Activated naive CD4-positive, alpha-beta T cell treated with anti-CD3 and anti-CD28 coated beads for 36 hours (primary cell): ENCODE measurements around the gene KIT. TPM values are rescaled to one million over a fixed set of nuclear protein-coding genes. Genes with fewer than 3 reads are reported as not detected.
"Not testable (repeated sequence)": the region's sequence is repeated elsewhere in the genome, so short reads cannot be mapped to it uniquely, and the experiment has no call there.

Experiments
- CTCF ChIA-PET: fragments of 350-600 bp; sonication (Branson Sonifier 250); formaldehyde crosslinking; loops from one replicate; lab custom pipeline; 2021; ENCODE audit warnings: antibody characterized with exemption; lab: Charles Lee
- DNase-seq: peaks from one replicate; pipeline ENCODE4 v3.0.0-alpha.2; 2020
- H3K27ac Mint-ChIP-seq: one replicate; pipeline ENCODE4 v1.8.0; 2021; ENCODE audit warnings: mild to moderate bottlenecking, mixed read lengths
- H3K27me3 Mint-ChIP-seq: one replicate; pipeline ENCODE4 v1.8.0; 2021; ENCODE audit warnings: low read depth, mixed read lengths
- H3K36me3 Mint-ChIP-seq: one replicate; pipeline ENCODE4 v1.8.0; 2021; ENCODE audit warnings: low read depth, mixed read lengths
- H3K4me1 Mint-ChIP-seq: one replicate; pipeline ENCODE4 v1.8.0; 2021; ENCODE audit warnings: low read depth, mixed read lengths
- H3K4me3 Mint-ChIP-seq: one replicate; pipeline ENCODE4 v1.8.0; 2021; ENCODE audit warnings: mild to moderate bottlenecking, moderate library complexity, mixed read lengths
- H3K9me3 Mint-ChIP-seq: one replicate; pipeline ENCODE4 v1.8.0; 2021; ENCODE audit warnings: mixed read lengths
- intact Hi-C: fragments of 100-400 bp; cut with micrococcal nuclease; formaldehyde crosslinking; loops from one replicate; pipeline ENCODE4 v1.15.1; 2023
- total RNA-seq, 2 experiments: library from RNA; stranded (reverse); gene quantifications; one replicate each; pipeline ENCODE4 v1.2.3, GENCODE V29; 2021

The KIT gene
- total RNA-seq: not detected

DNA sequence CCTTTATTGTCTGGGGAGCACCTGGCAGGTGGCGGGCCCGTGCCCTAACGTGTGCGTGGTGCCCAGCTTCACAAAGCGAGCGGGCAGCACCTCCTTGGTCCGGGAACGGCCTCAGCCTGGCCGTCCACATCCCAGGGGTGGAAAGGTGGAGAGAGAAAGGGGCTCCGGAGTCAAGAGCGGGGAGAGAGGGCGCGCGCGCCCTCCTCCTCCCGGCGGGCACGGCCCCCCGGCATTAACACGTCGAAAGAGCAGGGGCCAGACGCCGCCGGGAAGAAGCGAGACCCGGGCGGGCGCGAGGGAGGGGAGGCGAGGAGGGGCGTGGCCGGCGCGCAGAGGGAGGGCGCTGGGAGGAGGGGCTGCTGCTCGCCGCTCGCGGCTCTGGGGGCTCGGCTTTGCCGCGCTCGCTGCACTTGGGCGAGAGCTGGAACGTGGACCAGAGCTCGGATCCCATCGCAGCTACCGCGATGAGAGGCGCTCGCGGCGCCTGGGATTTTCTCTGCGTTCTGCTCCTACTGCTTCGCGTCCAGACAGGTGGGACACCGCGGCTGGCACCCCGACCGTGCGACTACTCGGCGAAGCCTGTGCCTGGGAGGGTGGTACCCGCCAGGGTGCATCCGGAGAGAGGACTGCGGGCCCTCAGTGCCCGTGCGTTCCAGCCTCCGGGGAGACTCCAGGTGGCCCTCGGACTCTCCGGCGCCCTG, at the start of gene KIT:
KIT (plus strand) TSS at position 407 of the 701 bp plus-strand sequence; CDS start at position 465, 58 bp downstream.
- peak; percentile 13 for DNase-seq
- no peaks in the 10 kb centered on the region for H3K9me3 Mint-ChIP-seq
- CTCF ChIA-PET: interaction anchor here (0.6 to 1.0 kb wide), 4 partner anchors 9 to 687 kb away, joined by 3 to 5 read pairs (median 4); no protein-coding TSS in a partner anchor
- peaks cover 58% of the 10 kb centered on the region for H3K27me3 Mint-ChIP-seq
- H3K4me3 Mint-ChIP-seq: peak within 1 kb of the TSS; percentile 72
- H3K27ac Mint-ChIP-seq: no peak within 1 kb of the TSS
- peaks cover 20% of the 10 kb centered on the region for H3K4me1 Mint-ChIP-seq
- no peaks in the 10 kb centered on the region for H3K36me3 Mint-ChIP-seq
- intact Hi-C loops: loop anchor here (10.0 kb wide), 1 partner anchor 287 kb away; no protein-coding TSS in a partner anchor

DNA sequence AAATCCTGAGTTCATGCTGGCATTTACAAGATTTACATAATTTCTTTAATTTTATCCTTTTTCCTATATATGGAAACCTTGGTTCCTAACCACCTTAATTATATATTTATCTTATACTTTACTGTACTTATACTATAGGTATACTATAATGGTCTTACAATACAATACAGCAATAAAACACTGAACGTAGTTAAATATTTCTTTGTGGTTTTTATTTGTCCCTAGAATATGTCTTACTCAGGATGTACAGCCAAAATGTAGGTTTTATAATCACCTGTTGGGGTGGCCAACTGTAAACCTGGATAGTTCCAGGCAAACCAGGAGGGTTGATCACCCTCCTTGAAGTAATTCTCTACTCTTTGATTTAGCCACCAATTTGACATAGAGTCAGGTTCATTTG, 48.4 kb upstream of the KIT start:
- DNase-seq: no peak
- H3K4me3 Mint-ChIP-seq: no peak overlapping the region
- H3K27ac Mint-ChIP-seq: no peak overlapping the region
- no peaks in the 10 kb centered on the region for H3K36me3 Mint-ChIP-seq
- H3K4me1 Mint-ChIP-seq: no peaks in the 10 kb centered on the region
- H3K9me3 Mint-ChIP-seq: peaks cover 2% of the 10 kb centered on the region
- H3K27me3 Mint-ChIP-seq: peaks cover 6% of the 10 kb centered on the region
- intact Hi-C loops: no loop called here
- CTCF ChIA-PET: no interaction called here

- CTCF ChIA-PET: no interaction called here
- Mint-ChIP-seq H3K36me3 (no peaks in the 10 kb centered on the region), H3K4me3 (no peak overlapping the region), H3K27ac (no peak overlapping the region), H3K27me3 (peaks cover 5% of the 10 kb centered on the region), H3K9me3 (no peaks in the 10 kb centered on the region), H3K4me1 (no peaks in the 10 kb centered on the region)
- DNase-seq: no peak
- intact Hi-C loops: no loop called here
Observed at GRCh38 chr4:54614149-54614548, 43.6 kb upstream of the KIT start.

DNA sequence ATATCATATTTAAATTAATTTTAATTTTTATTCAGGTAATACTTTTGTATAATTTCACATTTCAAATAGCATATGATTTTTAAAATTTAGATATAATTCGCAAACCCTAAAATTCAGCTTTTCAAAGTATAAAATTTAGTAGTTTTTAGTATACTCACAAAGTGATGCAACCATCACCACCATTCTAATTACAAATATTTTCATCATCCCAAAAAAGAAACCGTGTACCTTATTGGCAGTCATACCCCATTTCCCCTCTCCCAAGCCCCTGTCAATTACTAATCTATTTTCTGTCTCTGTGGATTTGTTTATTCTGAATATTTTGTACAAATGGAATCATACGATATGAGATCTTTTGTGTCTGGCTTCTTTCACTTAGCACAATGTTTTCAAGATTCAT, 37.0 kb upstream of the KIT start:
- H3K27me3 Mint-ChIP-seq: peaks cover 2% of the 10 kb centered on the region
- no peak overlapping the region for H3K4me3 Mint-ChIP-seq
- H3K4me1 Mint-ChIP-seq: no peaks in the 10 kb centered on the region
- no peaks in the 10 kb centered on the region for H3K36me3 Mint-ChIP-seq
- CTCF ChIA-PET: interaction anchor here (0.6 kb wide), 1 partner anchor 18 kb away, joined by 3 read pairs; no protein-coding TSS in a partner anchor
- intact Hi-C loops: no loop called here
- no peak for DNase-seq
- no peak overlapping the region for H3K27ac Mint-ChIP-seq
- H3K9me3 Mint-ChIP-seq: no peaks in the 10 kb centered on the region

GRCh38 chr4:54625391-54625790, 32.4 kb upstream of the KIT start:
- DNase-seq: no peak
- no peak overlapping the region for H3K4me3 Mint-ChIP-seq
- CTCF ChIA-PET: no interaction called here
- intact Hi-C loops: no loop called here
- H3K36me3 Mint-ChIP-seq: no peaks in the 10 kb centered on the region
- no peaks in the 10 kb centered on the region for H3K4me1 Mint-ChIP-seq
- H3K27ac Mint-ChIP-seq: no peak overlapping the region
- peaks cover 13% of the 10 kb centered on the region for H3K27me3 Mint-ChIP-seq
- no peaks in the 10 kb centered on the region for H3K9me3 Mint-ChIP-seq

DNA sequence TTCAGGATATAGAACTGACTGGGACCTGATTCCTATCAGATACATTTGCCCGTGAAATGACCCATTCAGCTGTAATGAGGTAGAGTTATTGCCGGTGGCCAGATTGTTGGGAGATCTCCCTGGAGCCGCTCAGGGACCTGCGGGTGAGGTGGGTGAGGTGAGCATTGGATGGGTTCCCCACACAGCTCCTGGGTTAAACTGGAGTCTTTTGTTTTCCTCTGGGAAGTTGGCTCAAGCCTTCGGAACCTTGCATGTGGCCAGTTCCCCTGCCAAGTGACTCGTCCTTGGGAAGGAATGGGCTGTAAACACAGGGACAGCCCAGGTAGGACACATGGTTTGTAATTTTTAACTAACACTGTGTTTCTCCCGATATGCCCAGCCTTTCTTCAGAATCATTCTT, 31.6 kb upstream of the KIT start:
- CTCF ChIA-PET: no interaction called here
- peaks cover 18% of the 10 kb centered on the region for H3K27me3 Mint-ChIP-seq
- DNase-seq: no peak
- no peaks in the 10 kb centered on the region for H3K36me3 Mint-ChIP-seq
- H3K4me1 Mint-ChIP-seq: no peaks in the 10 kb centered on the region
- H3K4me3 Mint-ChIP-seq: no peak overlapping the region
- intact Hi-C loops: no loop called here
- no peaks in the 10 kb centered on the region for H3K9me3 Mint-ChIP-seq
- no peak overlapping the region for H3K27ac Mint-ChIP-seq

- peaks cover 21% of the 10 kb centered on the region for H3K27me3 Mint-ChIP-seq
- intact Hi-C loops: no loop called here
Observed at GRCh38 chr4:54632537-54632936, 25.2 kb upstream of the KIT start.

GRCh38 chr4:54633102-54633740, 24.5 kb upstream of the KIT start:
- DNase-seq, H3K27ac Mint-ChIP-seq, intact Hi-C loops, H3K36me3 Mint-ChIP-seq, H3K4me1 Mint-ChIP-seq, CTCF ChIA-PET, H3K9me3 Mint-ChIP-seq: not testable (repeated sequence)
- H3K4me3 Mint-ChIP-seq: peak overlapping the region; percentile 66
- peaks cover 21% of the 10 kb centered on the region for H3K27me3 Mint-ChIP-seq

More at GRCh38 chr4:54632537-54632936, 25.2 kb upstream of the KIT start:
- H3K4me3 Mint-ChIP-seq: no peak overlapping the region
- peaks cover 4% of the 10 kb centered on the region for H3K4me1 Mint-ChIP-seq
- no peak for DNase-seq
- no peak overlapping the region for H3K27ac Mint-ChIP-seq
- no peaks in the 10 kb centered on the region for H3K36me3 Mint-ChIP-seq
- CTCF ChIA-PET: no interaction called here
- no peaks in the 10 kb centered on the region for H3K9me3 Mint-ChIP-seq

GRCh38 chr4:54635318-54635717, 22.4 kb upstream of the KIT start:
- no peaks in the 10 kb centered on the region for H3K9me3 Mint-ChIP-seq
- intact Hi-C loops: no loop called here
- DNase-seq: no peak
- H3K4me1 Mint-ChIP-seq: peaks cover 4% of the 10 kb centered on the region
- CTCF ChIA-PET: no interaction called here
- H3K27me3 Mint-ChIP-seq: peaks cover 16% of the 10 kb centered on the region
- no peak overlapping the region for H3K4me3 Mint-ChIP-seq
- no peaks in the 10 kb centered on the region for H3K36me3 Mint-ChIP-seq
- H3K27ac Mint-ChIP-seq: no peak overlapping the region

- CTCF ChIA-PET: no interaction called here
- intact Hi-C loops: no loop called here
- Mint-ChIP-seq H3K9me3 (no peaks in the 10 kb centered on the region), H3K27me3 (peaks cover 5% of the 10 kb centered on the region), H3K27ac (no peak overlapping the region), H3K4me3 (no peak overlapping the region), H3K4me1 (peaks cover 4% of the 10 kb centered on the region), H3K36me3 (no peaks in the 10 kb centered on the region)
- DNase-seq: no peak
Observed at GRCh38 chr4:54637325-54637724, 20.4 kb upstream of the KIT start.

GRCh38 chr4:54641101-54641500, 16.7 kb upstream of the KIT start:
- H3K9me3 Mint-ChIP-seq, H3K36me3 Mint-ChIP-seq, intact Hi-C loops, H3K27ac Mint-ChIP-seq, CTCF ChIA-PET, H3K4me3 Mint-ChIP-seq, H3K27me3 Mint-ChIP-seq, H3K4me1 Mint-ChIP-seq, DNase-seq: not testable (repeated sequence)

- Mint-ChIP-seq H3K4me1 (no peaks in the 10 kb centered on the region), H3K27ac (no peak overlapping the region), H3K9me3 (no peaks in the 10 kb centered on the region), H3K36me3 (no peaks in the 10 kb centered on the region), H3K4me3 (no peak overlapping the region), H3K27me3 (no peaks in the 10 kb centered on the region)
- CTCF ChIA-PET: no interaction called here
- DNase-seq: no peak
- intact Hi-C loops: no loop called here
Observed at GRCh38 chr4:54643172-54643571, 14.6 kb upstream of the KIT start.
